ENCODE results near the gene NOS3. TPM values are rescaled to one million over a fixed set of nuclear protein-coding genes. Genes with fewer than 3 reads are reported as not detected.
A peak's percentile ranks its signal among the peaks of the same experiment; 100 is the strongest.

Gene NOS3
- total and polyA plus RNA-seq, 8 donors, result 7.5 to 21.8 (median 10.4) TPM

- Histone ChIP-seq H3K36me3 (no peaks in the 10 kb centered on the region), H3K27ac (no peak overlapping the region), H3K4me3 (no peak overlapping the region), H3K4me1 (peaks cover 0 to under 1% of the 10 kb centered on the region in 2 donors), H3K9me3 (no peaks in the 10 kb centered on the region), H3K27me3 (peaks cover 12 to 61% of the 10 kb centered on the region in 2 donors)
- intact Hi-C loops (cut with DNase I), result no loop called here
- TF ChIP-seq CTCF (IDR thresholded peaks at IDR 0.05), result no peak
- DNase-seq (peak in 1 of 4 donors; percentile 43), ATAC-seq (no peak)
Measured at GRCh38 chr7:150943453-150943814, 47.4 kb upstream of the NOS3 start.

- no peak overlapping the region for H3K4me3 ChIP-seq
- ATAC-seq (no peak), DNase-seq (peak in 2 of 4 donors; percentile 15 to 49)
- no peak overlapping the region for H3K27ac ChIP-seq
- H3K4me1 ChIP-seq, result no peaks in the 10 kb centered on the region
- TF ChIP-seq CTCF (IDR thresholded peaks at IDR 0.05), result no peak
- intact Hi-C loops (cut with DNase I), result no loop called here
- peaks cover 12 to 59% of the 10 kb centered on the region in 2 donors for H3K27me3 ChIP-seq
- H3K36me3 ChIP-seq, result no peaks in the 10 kb centered on the region
- H3K9me3 ChIP-seq, result no peaks in the 10 kb centered on the region
Measured at GRCh38 chr7:150944066-150945042, 46.5 kb upstream of the NOS3 start.

GRCh38 chr7:150945171-150945852 lies 45.5 kb upstream of the NOS3 start:
- H3K4me3 ChIP-seq, result no peak overlapping the region
- H3K27me3 ChIP-seq, result peaks cover 12 to 63% of the 10 kb centered on the region in 2 donors
- intact Hi-C loops (cut with DNase I), result no loop called here
- H3K9me3 ChIP-seq, result no peaks in the 10 kb centered on the region
- no peaks in the 10 kb centered on the region for H3K4me1 ChIP-seq
- DNase-seq, result peak in 2 of 4 donors; percentile 22 to 69
- no peak overlapping the region for H3K27ac ChIP-seq
- no peaks in the 10 kb centered on the region for H3K36me3 ChIP-seq
- no peak for TF ChIP-seq CTCF (IDR thresholded peaks at IDR 0.05)
- no peak for ATAC-seq

- Histone ChIP-seq H3K4me3 (no peak overlapping the region), H3K36me3 (no peaks in the 10 kb centered on the region), H3K27me3 (peaks cover 12 to 68% of the 10 kb centered on the region in 2 donors), H3K9me3 (no peaks in the 10 kb centered on the region), H3K27ac (no peak overlapping the region), H3K4me1 (no peaks in the 10 kb centered on the region)
- intact Hi-C loops (cut with DNase I), result no loop called here
- DNase-seq (peak in 2 of 4 donors; percentile 37 to 78), ATAC-seq (peak; percentile 32)
- TF ChIP-seq CTCF (IDR thresholded peaks at IDR 0.05), result no peak
Measured at GRCh38 chr7:150945853-150946420, 44.9 kb upstream of the NOS3 start.

Data from left lung (tissue), 10 donors.